RKO (cell line): ENCODE data around the gene IL17C.

Experiments used
- DNase-seq: peaks from one replicate; pipeline ENCODE4 v3.0.0-alpha.2; 2016; ENCODE audit warnings: low spot score

Gene IL17C

DNA sequence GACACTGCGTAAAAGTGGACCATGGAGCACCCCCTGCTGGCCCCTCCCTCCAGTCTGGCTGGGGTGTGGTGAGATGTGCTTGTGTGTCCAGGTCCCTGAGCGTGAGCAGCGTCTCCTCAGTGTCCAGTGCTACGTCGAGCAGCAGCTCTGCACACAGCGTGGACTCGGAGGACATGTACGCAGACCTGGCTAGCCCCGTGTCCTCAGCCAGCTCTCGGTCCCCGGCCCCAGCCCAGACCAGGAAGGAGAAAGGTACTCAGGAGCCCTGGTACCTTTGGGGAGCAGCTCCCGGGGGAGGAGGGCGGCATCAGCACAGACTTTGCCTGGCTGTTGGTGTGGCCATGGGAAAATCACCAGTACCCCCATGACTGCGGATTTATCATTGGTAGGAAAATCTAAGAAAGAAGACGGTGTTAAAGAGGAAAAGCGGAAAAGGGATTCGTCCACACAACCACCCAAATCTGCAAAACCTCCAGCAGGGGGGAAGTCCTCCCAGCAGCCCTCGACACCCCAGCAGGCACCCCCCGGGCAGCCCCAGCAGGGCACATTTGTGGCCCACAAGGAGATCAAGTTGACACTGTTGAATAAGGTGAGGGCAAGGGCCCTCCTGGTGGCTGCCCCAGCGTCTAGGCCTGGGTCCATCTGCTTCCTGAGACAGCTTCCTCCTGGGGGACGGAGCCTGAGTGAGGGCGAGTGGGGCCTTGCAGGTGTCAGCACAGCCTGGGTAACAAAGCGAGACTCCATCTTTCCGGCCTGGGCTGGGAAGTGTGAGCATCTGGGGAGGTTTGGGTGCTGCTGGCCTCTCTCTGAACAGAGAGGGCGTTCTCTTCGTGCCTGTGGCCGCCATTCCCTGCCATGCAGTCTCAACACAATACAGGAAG lies 10.6 kb upstream of the IL17C start:
- DNase-seq = no peak

DNA sequence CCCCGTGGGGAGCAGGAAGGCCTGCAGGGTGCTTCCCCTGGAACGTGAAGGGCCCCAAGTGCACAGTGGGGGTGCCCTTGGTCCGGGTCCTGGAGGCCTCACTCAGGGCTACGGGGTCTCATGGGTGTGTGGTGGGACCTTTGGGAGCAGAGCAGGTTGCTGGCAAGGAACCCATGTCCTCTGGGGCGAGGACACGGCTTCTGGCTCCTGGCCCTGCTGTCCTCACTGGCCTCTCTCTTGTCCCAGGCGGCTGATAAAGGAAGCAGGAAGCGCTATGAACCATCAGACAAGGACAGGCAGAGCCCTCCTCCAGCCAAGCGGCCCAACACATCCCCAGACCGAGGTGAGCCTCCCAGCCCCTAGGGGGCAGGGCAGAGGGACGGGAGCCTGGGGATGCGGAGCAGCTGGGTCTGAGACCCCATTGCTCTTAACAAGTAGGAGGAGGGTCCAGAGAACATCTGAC lies 9.8 kb upstream of the IL17C start:
- peak; percentile 31 for DNase-seq

DNA sequence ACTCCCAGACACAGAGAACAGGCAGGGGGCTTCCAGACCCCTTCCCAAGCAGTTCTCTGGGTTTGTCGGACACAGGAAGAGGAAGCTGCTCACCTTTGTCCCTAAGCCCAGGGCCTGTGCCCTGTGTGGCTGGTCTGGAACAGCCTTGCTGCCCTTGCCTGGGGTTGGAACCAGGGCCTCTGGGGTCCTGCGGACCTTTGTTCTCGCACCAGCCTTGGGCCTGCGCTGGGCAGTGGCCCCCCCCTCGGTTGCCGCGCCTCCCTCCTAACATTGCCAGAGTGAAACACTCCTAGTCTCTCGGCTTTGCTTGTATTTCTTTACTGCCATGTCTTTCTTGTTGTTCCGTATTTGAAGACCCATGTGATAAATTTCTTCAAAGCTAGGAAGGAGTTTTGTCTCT lies 8.5 kb upstream of the IL17C start:
- no peak for DNase-seq

DNA sequence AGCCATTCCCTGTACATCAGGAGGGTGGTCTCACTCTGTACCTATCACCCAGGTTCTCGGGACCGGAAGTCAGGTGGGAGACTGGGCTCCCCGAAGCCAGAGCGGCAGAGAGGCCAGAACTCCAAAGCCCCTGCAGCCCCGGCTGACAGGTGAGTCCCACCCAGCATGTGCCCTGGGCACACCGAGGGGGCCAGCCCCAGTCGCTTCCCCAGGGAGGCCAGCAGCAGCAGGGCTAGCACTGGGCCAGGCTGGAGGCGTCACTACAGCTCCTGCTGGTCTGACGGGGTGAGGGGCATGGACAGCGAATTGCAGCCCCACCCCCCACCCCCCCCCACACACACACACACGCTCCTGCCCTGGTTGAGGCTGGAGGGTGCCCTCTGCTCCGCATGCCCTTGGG lies 7.9 kb upstream of the IL17C start:
- DNase-seq = no peak

DNA sequence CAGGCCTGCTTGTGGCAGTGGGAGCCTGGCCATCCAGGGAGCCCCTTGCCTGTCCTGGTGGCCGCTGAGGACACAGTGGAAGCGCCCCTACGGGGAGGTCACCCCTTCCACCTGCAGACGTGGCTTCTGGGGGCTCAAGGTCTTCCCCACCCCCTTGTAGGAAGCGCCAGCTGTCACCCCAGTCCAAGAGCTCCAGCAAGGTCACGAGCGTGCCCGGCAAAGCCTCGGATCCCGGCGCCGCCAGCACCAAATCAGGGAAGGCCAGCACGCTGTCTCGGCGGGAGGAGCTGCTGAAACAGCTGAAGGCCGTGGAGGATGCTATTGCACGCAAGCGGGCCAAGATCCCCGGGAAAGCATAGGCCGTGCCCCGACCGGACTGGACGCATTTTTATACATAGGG lies 7.4 kb upstream of the IL17C start:
- DNase-seq = no peak

DNA sequence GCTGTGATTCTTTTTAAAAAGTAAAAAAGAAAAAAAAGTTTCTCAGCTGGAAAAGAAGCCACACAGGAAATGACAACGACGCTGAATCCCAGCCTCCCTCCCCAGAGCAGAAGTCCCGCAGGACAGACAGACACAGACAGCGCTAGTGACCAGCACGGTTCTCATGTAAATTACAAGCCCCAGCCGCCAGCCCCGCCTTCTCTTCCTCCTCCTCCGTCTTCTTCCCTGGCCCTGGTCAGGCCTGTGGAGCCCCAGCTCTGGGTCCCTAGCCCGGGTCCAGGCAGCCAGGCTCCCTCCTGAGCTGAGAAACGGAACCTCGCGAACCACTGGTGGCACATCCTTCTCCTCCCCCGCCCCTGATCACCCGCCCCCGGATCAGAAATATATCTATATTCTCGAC lies 7.0 kb upstream of the IL17C start:
- DNase-seq = no peak

DNA sequence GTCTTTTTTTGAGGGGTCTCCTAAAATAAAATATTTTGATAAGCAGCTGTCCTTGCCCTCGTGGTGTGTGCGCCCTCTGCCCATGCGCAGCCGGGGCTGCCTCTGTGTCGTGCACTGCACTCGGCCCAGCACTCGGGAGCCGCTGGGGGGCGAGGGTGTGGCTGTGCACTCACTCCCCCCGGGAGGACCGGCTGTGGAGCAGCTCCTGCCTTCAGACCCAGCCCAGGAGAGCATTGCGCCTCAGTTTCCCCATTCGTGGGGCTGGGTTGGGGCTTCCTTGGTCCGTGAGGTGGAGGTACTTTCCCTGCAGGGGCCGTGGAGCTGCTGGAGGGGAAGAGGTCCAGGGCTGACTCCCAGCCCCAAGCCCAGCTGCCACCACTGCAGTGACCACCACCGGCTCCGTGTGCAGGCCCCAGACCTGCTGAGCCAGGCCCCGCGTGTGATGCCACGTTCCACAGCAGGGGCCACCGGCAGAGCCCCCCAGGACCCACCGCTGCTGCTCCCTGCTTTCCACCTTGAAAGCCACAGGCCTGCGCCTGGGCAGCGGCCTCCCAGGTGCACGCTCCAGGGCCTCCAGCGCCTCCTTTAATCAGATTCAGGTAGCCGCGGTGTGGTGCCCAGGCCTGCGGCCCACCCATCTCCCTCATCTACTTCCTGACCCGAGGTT lies 6.3 kb upstream of the IL17C start:
- no peak for DNase-seq

DNA sequence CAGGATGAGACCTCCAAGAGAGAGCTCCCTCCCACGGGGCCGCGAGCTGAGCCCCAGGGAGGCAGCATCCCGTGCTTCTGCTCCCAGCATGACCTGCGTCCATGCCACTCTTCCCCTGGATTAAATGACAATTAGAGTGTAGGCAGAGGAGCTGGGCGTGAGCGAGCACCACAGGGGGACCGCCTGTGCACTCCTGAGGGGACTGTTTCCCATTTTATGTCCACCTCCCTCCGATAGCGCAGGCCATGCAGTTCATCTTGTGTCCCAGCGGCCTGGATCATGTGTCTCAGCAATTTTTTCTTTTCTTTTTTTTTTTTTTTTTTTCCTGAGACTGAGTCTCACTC lies 5.8 kb upstream of the IL17C start:
- DNase-seq = no peak

DNA sequence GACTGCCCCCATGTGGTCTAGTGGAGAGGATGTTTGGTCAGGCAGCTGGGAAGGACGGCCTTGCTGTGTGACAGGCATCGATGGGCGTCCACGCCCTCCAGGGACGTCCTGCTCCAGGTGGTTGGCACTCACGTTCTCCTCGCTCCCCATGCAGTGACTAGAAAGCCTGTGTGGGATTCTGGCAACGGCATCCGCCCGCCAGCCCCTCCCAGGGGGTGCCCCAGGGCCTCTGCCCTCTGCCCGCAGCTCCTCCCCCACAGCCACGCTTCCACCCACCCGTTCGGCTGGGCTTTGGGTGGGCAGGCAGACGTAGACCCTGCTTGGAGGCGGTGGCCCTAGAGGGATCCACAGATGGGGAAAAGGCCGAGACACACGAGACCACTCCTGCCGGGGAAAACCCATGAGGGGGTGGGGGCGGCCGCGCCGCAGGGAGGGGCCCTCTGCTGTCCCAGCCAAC lies 4.7 kb upstream of the IL17C start:
- DNase-seq = peak; percentile 50

DNA sequence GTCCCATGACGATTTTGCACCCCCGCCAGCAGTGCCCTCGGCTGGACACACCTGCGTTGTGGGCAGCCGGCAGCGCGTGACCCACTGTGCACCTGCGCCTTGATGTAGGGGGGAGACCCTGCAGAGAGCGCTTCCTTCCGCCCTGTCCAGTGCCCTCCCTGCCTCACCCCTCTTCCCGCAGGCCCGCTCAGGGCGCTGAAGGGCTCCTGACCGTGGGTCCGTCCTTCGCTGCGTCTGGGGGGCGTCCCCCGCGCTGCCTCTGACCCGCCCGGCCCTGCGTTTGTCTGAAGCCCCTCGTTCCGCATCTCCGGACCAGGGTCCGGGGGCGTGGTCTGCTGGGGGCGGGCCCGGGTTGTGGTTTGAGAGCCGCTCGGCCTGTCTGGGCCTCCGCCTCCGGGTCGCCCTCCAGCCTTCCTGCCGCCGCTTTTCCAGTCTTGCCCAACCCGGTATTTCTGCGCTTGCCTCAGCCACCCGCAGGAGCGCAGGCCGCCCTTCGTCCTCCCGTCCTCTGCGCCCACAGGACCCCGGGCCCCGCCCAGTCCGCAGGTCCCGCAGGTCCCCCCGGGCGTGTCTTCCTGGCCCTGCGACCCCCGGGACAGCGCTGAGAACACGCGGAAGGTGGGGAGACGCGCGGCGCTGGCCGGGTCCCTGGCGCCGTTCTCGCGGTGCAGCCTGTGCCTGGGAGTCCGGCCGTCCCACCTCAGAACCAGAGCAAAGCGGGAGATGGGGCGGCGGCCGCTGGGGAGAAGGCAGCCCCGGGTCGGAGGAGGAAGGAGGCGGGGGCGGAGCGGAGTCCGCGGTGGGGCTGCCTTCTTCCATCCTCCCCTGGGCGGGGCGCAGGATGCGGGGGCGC lies 4.0 kb upstream of the IL17C start:
- DNase-seq = peak; percentile 36

DNA sequence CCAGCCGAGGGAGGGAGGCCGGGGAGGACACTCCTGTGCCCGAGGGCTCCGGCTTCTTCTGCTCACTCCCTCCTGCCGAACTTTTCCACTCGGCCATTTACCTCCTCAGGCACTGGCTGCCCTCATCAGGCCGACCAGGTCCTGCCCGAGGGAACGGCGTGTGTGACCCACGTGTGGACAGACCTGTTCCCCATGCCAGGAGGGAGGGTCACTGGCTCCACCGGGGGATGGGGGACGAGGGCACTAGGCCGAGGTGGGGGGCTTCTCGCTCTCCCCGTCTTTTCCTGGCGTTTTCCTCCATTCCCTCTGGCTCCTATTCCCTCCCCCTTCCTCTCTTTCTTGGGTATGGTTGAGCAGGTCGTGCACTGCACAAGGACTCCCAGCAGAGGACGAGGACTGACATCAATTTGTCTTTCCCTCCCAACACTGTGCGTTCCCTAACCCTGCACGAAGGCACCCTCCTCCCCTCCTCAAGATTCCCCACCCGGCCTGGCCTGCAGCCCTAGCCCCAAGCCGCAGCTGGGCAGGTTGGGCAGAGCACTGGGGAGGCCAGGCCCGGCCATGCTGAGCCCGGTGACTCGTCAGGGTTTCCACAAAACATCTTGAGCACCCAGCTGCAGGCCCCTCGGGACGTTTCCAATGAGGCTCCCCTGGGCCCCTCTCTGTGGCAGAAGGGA lies 3.2 kb upstream of the IL17C start:
- peak; percentile 30 for DNase-seq

DNA sequence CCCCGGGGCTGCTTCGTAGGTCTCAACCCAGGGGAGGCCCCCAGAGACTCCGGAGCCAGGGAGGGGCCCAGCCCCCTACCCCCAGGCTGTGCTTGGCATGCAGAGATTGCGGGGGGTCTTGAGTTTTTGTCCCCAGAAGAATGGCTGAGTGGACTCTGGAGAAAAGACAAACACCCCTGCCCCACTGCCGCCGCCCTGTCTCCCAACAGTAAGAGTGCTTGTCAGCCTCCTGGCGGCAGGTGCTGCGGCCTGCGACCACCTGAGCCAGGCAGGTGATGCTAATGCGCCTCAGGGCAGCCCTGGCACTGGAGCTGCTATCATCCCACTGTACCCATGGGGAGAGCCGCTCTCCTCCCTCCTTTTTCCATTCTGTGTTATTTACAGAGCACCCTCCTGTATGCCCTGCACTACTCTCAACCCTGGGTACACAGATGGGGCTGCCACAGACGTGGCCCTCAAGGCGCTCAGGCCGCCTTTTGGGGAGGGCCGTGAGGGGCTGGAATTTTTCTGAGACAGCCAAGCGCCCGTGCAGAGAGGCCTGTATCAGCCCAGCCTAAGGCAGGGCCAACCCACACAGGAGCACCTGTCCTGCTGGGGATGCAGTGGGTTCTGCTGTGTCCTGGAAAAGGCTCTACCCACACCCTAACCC lies 2.6 kb upstream of the IL17C start:
- no peak for DNase-seq

DNA sequence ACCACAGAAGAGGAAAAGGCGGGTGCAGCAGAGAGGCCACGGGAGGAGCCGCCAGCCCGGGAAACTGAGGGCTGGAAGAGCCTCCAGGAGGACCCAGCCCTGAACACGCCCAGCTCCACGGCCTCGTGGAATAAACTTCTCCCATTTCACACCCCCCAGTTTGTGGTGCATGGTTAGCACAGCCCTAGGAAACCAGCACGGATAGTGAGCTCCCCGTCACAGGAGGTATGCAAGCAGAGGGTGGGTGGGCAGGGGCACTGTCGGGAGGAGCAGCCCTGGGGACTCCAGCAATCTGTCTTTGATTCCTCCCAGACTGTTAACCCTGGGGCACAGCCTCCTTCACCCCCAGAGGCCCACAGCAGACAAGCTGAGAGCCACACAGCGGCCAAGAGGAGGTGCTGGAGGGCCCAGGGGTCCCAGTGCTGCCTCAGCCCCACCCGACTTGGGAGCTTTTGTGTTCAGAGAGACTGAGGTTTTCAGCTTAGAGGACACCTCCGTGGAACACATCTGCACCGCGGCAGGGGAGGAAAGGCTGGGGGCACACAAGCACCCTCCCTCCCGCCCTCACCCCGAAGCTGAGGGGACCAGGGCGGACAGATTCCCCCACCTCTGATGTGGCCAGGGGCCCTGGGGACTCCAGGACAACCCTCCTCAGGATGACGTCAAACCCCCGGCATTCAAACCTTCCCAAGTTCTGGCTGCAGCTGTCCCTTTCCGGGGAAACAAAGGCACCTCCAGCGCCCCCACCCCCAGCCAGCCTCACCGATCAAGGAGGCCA lies 1.7 kb upstream of the IL17C start:
- no peak for DNase-seq

DNA sequence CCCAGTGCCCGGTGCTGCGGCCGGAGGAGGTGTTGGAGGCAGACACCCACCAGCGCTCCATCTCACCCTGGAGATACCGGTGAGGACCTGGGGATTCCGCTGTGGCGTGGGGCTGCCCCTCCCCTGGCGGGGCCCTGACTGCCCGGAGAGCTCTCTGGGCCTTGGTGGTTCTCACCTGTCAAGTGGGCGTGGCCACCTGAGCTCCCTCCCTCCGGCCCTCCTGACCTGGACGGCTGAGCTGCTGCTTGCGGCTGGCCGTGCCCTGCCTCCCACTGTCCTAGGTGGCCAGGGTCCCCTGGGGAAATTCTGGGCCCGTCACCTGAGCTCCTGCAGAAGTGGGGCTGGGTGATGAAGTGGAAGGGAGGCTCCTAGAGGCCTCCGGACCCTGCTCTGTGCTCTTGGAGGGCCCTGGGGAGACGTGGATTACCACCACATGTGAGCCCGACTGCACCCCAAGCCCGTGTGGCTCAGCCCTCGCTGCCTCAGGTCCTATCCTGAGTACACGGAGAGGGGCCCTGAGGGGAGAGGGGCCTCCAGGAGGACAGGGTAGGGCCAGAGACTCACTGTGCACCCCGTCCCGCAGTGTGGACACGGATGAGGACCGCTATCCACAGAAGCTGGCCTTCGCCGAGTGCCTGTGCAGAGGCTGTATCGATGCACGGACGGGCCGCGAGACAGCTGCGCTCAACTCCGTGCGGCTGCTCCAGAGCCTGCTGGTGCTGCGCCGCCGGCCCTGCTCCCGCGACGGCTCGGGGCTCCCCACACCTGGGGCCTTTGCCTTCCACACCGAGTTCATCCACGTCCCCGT lies 1.1 kb downstream of the IL17C start:
- no peak for DNase-seq

DNA sequence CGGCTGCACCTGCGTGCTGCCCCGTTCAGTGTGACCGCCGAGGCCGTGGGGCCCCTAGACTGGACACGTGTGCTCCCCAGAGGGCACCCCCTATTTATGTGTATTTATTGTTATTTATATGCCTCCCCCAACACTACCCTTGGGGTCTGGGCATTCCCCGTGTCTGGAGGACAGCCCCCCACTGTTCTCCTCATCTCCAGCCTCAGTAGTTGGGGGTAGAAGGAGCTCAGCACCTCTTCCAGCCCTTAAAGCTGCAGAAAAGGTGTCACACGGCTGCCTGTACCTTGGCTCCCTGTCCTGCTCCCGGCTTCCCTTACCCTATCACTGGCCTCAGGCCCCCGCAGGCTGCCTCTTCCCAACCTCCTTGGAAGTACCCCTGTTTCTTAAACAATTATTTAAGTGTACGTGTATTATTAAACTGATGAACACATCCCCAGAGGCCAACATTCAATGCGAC lies 1.7 kb downstream of the IL17C start:
- DNase-seq = no peak

DNA sequence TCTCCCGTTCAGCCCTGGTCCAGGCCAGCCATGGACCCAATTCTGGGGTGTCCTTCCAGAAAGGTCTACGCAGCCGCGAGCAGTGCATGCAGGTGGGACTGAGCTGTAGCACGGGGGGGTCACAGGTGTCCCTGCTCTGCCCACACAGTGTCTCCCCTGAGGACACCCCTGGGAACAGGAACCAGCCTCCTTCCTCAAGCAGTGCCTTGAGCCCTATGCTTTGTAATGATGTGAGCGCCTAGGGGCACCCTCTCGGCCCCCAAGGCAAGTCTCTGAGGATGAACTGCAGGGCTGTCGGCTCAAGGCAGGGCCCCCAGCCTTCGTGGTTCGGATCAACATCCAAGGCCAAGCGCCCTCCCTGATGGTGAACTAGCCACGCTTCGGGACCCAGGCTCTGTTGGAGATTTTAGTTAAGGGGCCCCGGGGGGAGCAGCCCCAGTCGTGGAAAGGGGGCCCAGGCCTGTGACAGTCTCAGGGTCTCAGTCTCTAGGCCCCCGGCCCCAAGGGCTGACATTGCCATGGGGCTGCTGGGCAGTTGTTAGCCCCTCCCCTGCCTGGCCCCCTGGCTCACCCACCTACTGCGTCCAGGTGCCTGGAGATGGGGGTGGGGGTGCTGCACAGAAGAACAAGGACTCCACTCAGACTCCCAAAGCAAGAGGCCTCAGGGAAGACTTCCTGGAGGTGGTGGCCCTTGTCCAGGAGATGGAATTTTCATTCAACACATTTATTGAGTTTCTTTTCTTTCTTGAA lies 2.3 kb downstream of the IL17C start:
- DNase-seq = no peak

DNA sequence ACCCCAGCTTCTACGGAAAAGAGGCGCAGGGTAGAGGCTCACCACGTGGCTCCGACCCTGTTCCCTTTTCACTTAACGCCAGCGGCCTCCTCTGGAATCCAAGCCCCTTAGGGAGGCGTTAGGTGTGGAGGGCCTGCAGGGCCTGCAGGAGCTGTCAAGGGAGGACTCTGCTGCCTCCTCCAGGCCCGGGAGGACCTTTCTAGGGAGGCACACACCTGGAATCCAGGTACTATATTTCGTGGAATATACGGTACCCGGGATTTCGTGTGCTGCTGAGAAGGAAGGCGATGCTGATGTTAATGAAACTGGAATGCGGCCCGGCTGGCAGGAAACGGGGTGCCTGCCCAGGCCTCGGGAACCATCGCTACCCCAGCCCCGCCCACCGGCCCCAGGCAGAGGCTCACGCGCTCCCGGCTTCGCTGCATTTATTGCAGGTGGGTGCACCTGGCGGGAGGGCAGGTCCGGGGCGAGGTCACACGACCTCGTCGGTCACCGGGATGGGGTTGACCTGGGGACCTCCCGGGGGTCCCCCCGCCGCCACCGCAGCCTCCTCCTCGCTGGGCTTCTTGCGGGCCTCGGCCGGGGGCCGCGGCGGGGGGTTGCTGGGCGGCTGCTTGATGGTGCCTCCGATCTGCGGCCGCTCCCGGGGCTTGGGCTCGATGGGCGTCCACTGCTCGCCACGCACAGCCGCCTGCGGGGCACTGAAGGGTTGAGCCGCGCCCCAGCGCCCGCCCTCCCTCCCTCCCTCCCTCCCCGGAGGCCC lies 4.7 kb downstream of the IL17C start:
- no peak for DNase-seq

DNA sequence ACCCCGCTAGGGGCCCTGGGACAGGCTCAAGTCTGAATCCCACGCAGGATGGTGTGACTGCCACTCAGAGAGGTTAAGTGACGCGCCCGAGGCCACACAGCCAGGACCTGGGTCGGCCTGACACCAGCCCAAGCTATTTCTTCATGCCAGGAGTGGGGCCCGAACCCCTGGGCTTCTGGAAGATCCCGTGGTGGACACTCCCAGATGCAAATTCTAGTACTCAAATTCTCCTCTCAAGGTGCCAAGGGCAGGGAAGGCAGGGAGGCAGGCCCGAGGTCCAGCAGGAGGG lies 5.2 kb downstream of the IL17C start:
- no peak for DNase-seq

DNA sequence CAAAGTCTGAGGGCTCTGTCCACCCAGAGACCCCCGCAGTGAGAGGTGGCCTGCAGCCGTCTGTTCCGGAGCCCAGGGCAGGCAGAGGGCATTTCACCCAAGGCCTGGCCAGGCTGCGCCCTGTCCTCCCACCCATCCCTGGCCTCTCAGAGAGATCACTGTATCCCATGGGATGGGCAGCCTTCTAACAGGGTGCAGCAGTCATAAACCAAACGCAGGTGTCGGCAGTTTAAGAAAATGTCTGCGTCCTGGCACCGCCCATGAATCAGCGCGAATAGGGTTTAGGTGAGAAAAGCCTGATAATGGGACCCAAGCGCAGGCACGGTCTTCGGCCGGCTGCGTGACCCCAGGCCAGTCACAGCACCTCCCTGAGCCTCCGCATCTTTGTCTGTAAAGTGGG lies 7.1 kb downstream of the IL17C start:
- no peak for DNase-seq
